WTC11 (cell line): ENCODE data around the gene SRP14. TPM values are rescaled to one million over a fixed set of nuclear protein-coding genes. Genes with fewer than 3 reads are reported as not detected.

ENCODE experiments used
- ATAC-seq: fragments of 200-7000 bp; cut with Tn5 transposase; 2 replicates; pipeline ENCODE4 v1.10.0; 2021; ENCODE audit warnings: mild to moderate bottlenecking, moderate library complexity
- CTCF ChIA-PET: fragments of 300-600 bp; sonication (Branson Sonifier 250); formaldehyde crosslinking; loops from one replicate; lab custom pipeline; 2021; ENCODE audit warnings: antibody characterized with exemption; lab: Charles Lee
- POLR2A ChIA-PET: fragments of 350-600 bp; sonication (Branson Sonifier 250); formaldehyde crosslinking; loops from one replicate; lab custom pipeline; 2021; ENCODE audit warnings: antibody characterized with exemption; lab: Charles Lee
- DNase-seq: peaks from one replicate; pipeline ENCODE4 v3.0.0; 2021; ENCODE audit warnings: low spot score
- H3K27ac Mint-ChIP-seq: 2 replicates; pipeline ENCODE4 v1.8.0; 2021; ENCODE audit warnings: mixed read lengths
- H3K27me3 Mint-ChIP-seq: 2 replicates; pipeline ENCODE4 v1.8.0; 2021; ENCODE audit warnings: low read depth, mild to moderate bottlenecking, moderate library complexity, mixed read lengths
- H3K36me3 Mint-ChIP-seq: 2 replicates; pipeline ENCODE4 v1.8.0; 2021; ENCODE audit warnings: mixed read lengths
- H3K4me1 Mint-ChIP-seq: 2 replicates; pipeline ENCODE4 v1.8.0; 2022; ENCODE audit warnings: mixed read lengths
- H3K4me3 Mint-ChIP-seq: 2 replicates; pipeline ENCODE4 v1.8.0; 2021; ENCODE audit warnings: mild to moderate bottlenecking, moderate library complexity, mixed read lengths
- H3K9me3 Mint-ChIP-seq: 2 replicates; pipeline ENCODE4 v1.8.0; 2021; ENCODE audit warnings: mixed read lengths
- ELF4 ChIP-seq: sonication (generic); formaldehyde crosslinking; IDR thresholded peaks from 2 replicates; pipeline ENCODE4 v1.8.1; 2022; ENCODE audit warnings: low read depth, mild to moderate bottlenecking, moderate library complexity, missing genetic modification reagents
- EMX1 ChIP-seq: fragments of 250-450 bp; sonication (Bioruptor Pico); IDR thresholded peaks from 2 replicates; pipeline ENCODE4 v1.8.0; 2021; ENCODE audit warnings: mild to moderate bottlenecking
- FOXJ3 ChIP-seq: sonication (generic); formaldehyde crosslinking; IDR thresholded peaks from 2 replicates; pipeline ENCODE4 v1.9.0; 2021; ENCODE audit warnings: missing genetic modification reagents, mild to moderate bottlenecking, borderline replicate concordance
- FOXK1 ChIP-seq: sonication (generic); formaldehyde crosslinking; IDR thresholded peaks from 2 replicates; pipeline ENCODE4 v1.8.0; 2022; ENCODE audit warnings: mild to moderate bottlenecking, moderate library complexity, missing genetic modification reagents
- GRHL2 ChIP-seq: fragments of 250-450 bp; sonication (Bioruptor Pico); IDR thresholded peaks from 2 replicates; pipeline ENCODE4 v1.8.0; 2022; ENCODE audit warnings: mild to moderate bottlenecking, moderate library complexity; ENCODE audit not compliant: insufficient replicate concordance, severe bottlenecking
- KAT7 ChIP-seq: sonication (generic); formaldehyde crosslinking; IDR thresholded peaks from 2 replicates; pipeline ENCODE4 v1.8.1; 2023; ENCODE audit warnings: missing genetic modification reagents, mild to moderate bottlenecking, borderline replicate concordance
- RORB ChIP-seq: fragments of 250-450 bp; sonication (Bioruptor Pico); IDR thresholded peaks from 2 replicates; pipeline ENCODE4 v1.9.0; 2021; ENCODE audit warnings: mild to moderate bottlenecking
- TCF7 ChIP-seq: sonication (generic); formaldehyde crosslinking; IDR thresholded peaks from 2 replicates; pipeline ENCODE4 v1.8.0; 2022; ENCODE audit warnings: mild to moderate bottlenecking, low read depth, missing genetic modification reagents, moderate library complexity
- ZNF263 ChIP-seq: sonication (generic); formaldehyde crosslinking; IDR thresholded peaks from 2 replicates; pipeline ENCODE4 v1.8.1; 2022; ENCODE audit warnings: low read depth, mild to moderate bottlenecking, moderate library complexity, missing genetic modification reagents
- ZNF423 ChIP-seq: fragments of 250-450 bp; sonication (Bioruptor Pico); IDR thresholded peaks from 2 replicates; pipeline ENCODE4 v2.1.2; 2022; ENCODE audit warnings: mild to moderate bottlenecking, moderate library complexity
- total RNA-seq: library from RNA; stranded (reverse); gene quantifications from 3 replicates; pipeline ENCODE4 v1.2.3, GENCODE V29; 2021
- TF ChIP-seq, protein P1 (sequence below): fragments of 200-600 bp; IDR thresholded peaks from 2 replicates; pipeline ENCODE4 v1.8.0; 2022; ENCODE audit warnings: antibody characterized with exemption
- TF ChIP-seq, protein P2 (sequence below): sonication (generic); formaldehyde crosslinking; IDR thresholded peaks from 2 replicates; pipeline ENCODE4 v1.8.1; 2023; ENCODE audit warnings: mild to moderate bottlenecking, moderate library complexity, missing genetic modification reagents
- TF ChIP-seq, protein P3 (sequence below): fragments of 250-450 bp; sonication (Bioruptor Pico); IDR thresholded peaks from 2 replicates; pipeline ENCODE4 v1.9.0; 2021; ENCODE audit warnings: mild to moderate bottlenecking
- TF ChIP-seq, protein P4 (sequence below): sonication (generic); formaldehyde crosslinking; IDR thresholded peaks from 2 replicates; pipeline ENCODE4 v1.8.1; 2022; ENCODE audit warnings: mild to moderate bottlenecking, moderate library complexity, missing genetic modification reagents
- TF ChIP-seq, protein P5 (sequence below): sonication (generic); formaldehyde crosslinking; IDR thresholded peaks from 2 replicates; pipeline ENCODE4 v1.8.0; 2023; ENCODE audit warnings: missing genetic modification reagents

Gene SRP14
- total RNA-seq, 1 experiment from 2014 or later = 190 TPM

DNA sequence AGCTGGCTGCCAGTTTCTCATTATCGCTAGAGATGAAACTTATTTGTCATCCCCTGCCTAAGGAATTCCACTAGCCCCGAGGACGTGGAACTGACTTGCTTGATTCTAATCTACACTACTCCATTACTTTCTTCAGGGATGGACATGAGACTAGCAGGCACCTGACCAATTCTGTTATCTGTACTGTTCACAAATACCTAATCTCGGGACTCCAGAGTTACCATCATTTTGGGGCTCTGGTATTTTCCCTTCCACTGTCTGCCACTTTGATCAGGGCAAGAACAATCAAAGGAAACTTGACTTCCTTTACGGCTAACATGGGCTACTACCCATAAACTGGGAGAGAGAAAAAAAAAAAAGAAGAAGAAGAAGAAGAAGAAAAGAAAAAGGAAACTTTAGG lies 41.9 kb upstream of the SRP14 start:
- POLR2A ChIA-PET = no interaction called here
- no peak for ATAC-seq
- no peak overlapping the region for H3K27ac Mint-ChIP-seq

DNA sequence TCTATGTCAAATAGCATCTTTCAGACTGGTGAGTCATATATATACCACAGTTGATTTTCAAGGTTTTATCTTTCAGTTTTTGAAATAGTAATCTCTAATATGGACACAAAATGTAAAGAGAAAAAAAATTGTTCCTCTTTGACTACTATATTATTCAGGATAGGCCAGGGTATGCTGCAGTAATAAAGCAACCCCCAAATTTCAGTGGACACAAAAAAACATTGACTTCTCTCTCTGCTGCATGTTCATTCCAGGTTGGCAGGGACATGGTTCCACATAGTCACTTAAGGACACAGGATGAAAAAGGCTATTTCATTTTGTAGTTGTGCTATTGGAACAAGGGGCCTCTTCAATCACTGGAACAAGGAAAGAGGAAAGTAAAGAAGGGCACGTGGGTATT lies 41.1 kb upstream of the SRP14 start:
- DNase-seq (no peak), ATAC-seq (no peak)
- Mint-ChIP-seq H3K27ac (no peak overlapping the region), H3K36me3 (no peaks in the 10 kb centered on the region), H3K9me3 (no peaks in the 10 kb centered on the region)
- TF ChIP-seq, protein P1, sequence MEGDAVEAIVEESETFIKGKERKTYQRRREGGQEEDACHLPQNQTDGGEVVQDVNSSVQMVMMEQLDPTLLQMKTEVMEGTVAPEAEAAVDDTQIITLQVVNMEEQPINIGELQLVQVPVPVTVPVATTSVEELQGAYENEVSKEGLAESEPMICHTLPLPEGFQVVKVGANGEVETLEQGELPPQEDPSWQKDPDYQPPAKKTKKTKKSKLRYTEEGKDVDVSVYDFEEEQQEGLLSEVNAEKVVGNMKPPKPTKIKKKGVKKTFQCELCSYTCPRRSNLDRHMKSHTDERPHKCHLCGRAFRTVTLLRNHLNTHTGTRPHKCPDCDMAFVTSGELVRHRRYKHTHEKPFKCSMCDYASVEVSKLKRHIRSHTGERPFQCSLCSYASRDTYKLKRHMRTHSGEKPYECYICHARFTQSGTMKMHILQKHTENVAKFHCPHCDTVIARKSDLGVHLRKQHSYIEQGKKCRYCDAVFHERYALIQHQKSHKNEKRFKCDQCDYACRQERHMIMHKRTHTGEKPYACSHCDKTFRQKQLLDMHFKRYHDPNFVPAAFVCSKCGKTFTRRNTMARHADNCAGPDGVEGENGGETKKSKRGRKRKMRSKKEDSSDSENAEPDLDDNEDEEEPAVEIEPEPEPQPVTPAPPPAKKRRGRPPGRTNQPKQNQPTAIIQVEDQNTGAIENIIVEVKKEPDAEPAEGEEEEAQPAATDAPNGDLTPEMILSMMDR = no peak
- TF ChIP-seq GRHL2 (CRISPR knock-in tag) = no peak
- TF ChIP-seq, all 79 proteins: peak for 0
- H3K27me3 Mint-ChIP-seq = peaks cover 30% of the 10 kb centered on the region
- H3K4me3 Mint-ChIP-seq = no peak overlapping the region
- POLR2A ChIA-PET = no interaction called here
- CTCF ChIA-PET = no interaction called here
- peaks cover 37% of the 10 kb centered on the region for H3K4me1 Mint-ChIP-seq

More for the DNA sequence above, 41.9 kb upstream of the SRP14 start:
- Mint-ChIP-seq H3K36me3 (no peaks in the 10 kb centered on the region), H3K4me3 (0 out of 2 replicates have a peak overlapping the region, but pooled peaks have one; percentile 24), H3K4me1 (peaks cover 32% of the 10 kb centered on the region), H3K27me3 (peaks cover 28% of the 10 kb centered on the region), H3K9me3 (no peaks in the 10 kb centered on the region)
- DNase-seq = no peak
- TF ChIP-seq ZNF263 (CRISPR knock-in tag) (no peak), FOXK1 (CRISPR knock-in tag) (no peak), TCF7 (no peak), ZNF423 (CRISPR knock-in tag) (no peak), EMX1 (CRISPR knock-in tag) (no peak), RORB (no peak), ELF4 (CRISPR knock-in tag) (no peak)
- TF ChIP-seq, protein P2, sequence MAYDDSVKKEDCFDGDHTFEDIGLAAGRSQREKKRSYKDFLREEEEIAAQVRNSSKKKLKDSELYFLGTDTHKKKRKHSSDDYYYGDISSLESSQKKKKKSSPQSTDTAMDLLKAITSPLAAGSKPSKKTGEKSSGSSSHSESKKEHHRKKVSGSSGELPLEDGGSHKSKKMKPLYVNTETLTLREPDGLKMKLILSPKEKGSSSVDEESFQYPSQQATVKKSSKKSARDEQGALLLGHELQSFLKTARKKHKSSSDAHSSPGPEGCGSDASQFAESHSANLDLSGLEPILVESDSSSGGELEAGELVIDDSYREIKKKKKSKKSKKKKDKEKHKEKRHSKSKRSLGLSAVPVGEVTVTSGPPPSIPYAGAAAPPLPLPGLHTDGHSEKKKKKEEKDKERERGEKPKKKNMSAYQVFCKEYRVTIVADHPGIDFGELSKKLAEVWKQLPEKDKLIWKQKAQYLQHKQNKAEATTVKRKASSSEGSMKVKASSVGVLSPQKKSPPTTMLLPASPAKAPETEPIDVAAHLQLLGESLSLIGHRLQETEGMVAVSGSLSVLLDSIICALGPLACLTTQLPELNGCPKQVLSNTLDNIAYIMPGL (CRISPR knock-in tag) = no peak
- TF ChIP-seq, protein P3, sequence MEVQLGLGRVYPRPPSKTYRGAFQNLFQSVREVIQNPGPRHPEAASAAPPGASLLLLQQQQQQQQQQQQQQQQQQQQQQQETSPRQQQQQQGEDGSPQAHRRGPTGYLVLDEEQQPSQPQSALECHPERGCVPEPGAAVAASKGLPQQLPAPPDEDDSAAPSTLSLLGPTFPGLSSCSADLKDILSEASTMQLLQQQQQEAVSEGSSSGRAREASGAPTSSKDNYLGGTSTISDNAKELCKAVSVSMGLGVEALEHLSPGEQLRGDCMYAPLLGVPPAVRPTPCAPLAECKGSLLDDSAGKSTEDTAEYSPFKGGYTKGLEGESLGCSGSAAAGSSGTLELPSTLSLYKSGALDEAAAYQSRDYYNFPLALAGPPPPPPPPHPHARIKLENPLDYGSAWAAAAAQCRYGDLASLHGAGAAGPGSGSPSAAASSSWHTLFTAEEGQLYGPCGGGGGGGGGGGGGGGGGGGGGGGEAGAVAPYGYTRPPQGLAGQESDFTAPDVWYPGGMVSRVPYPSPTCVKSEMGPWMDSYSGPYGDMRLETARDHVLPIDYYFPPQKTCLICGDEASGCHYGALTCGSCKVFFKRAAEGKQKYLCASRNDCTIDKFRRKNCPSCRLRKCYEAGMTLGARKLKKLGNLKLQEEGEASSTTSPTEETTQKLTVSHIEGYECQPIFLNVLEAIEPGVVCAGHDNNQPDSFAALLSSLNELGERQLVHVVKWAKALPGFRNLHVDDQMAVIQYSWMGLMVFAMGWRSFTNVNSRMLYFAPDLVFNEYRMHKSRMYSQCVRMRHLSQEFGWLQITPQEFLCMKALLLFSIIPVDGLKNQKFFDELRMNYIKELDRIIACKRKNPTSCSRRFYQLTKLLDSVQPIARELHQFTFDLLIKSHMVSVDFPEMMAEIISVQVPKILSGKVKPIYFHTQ = no peak
- TF ChIP-seq, protein P4, sequence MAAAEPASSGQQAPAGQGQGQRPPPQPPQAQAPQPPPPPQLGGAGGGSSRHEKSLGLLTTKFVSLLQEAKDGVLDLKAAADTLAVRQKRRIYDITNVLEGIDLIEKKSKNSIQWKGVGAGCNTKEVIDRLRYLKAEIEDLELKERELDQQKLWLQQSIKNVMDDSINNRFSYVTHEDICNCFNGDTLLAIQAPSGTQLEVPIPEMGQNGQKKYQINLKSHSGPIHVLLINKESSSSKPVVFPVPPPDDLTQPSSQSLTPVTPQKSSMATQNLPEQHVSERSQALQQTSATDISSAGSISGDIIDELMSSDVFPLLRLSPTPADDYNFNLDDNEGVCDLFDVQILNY = no peak
- CTCF ChIA-PET = interaction anchor here (1.8 to 2.0 kb wide), 2 partner anchors 25 to 35 kb away, joined by 4 read pairs; no protein-coding TSS in a partner anchor

DNA sequence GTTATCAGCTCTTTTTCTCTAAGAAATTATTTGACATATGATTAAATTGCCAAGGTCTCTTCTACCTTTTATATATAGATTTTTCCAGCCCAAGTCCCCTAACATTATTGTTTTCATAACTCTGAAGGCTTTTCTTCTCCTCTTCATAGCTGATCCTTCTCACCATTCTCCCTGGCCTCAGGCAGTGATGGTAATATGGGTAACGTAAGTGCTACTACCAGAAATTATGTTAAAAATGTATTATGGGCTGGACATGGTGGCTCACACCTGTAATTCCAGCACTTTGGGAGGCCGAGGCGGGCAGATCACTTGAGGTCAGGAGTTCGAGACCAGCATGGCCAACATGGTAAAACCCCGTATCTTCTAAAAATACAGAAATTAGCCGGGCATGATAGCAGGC lies 40.5 kb upstream of the SRP14 start:
- Mint-ChIP-seq H3K9me3 (peaks cover under 1% of the 10 kb centered on the region; the same call in 1 of the 2 replicates), H3K27me3 (peaks cover 31% of the 10 kb centered on the region), H3K36me3 (no peaks in the 10 kb centered on the region), H3K27ac (no peak overlapping the region), H3K4me3 (no peak overlapping the region), H3K4me1 (peaks cover 37% of the 10 kb centered on the region)
- DNase-seq = no peak
- POLR2A ChIA-PET = no interaction called here
- CTCF ChIA-PET = no interaction called here
- no peak for ATAC-seq
- no peak for TF ChIP-seq KAT7 (CRISPR knock-in tag)
- TF ChIP-seq, protein P5, sequence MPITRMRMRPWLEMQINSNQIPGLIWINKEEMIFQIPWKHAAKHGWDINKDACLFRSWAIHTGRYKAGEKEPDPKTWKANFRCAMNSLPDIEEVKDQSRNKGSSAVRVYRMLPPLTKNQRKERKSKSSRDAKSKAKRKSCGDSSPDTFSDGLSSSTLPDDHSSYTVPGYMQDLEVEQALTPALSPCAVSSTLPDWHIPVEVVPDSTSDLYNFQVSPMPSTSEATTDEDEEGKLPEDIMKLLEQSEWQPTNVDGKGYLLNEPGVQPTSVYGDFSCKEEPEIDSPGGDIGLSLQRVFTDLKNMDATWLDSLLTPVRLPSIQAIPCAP (CRISPR knock-in tag) = no peak
- TF ChIP-seq FOXJ3 (CRISPR knock-in tag) = no peak
